Activated CD4-positive, alpha-beta T cell treated with anti-CD3 and anti-CD28 coated beads, Interleukin-2, Interleukin-6, amounts not matched to agents 100 ng/mL and 50 ng/mL, durations not matched to agents 16 hours and 8 hours (primary cell): ENCODE results near the gene CCDC88C.

Source experiments
- DNase-seq: peaks from one replicate; pipeline ENCODE4 v3.0.0-alpha.2; 2020

The CCDC88C gene

GRCh38 chr14:91303091-91303923 lies 114.3 kb downstream of the CCDC88C start:
- peak; percentile 90 for DNase-seq

DNA sequence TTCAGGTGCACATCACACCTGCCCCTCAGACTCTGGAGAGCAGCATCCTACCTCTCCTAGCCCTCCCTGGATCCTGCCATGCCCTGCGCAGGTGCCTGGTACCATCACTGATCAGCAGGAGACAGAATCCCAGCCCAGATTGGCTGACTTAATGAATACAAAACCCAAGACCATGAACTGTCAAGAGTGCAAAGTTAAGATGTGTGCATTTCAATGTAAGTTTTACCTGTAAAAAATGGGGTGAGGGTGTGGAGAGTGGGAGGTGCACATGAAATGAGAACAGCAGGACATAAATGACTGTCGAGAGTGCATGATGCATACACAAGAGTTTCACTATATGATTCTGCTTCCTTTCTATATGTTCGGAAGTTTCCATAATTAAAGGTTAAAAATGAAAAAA lies 115.2 kb downstream of the CCDC88C start:
- peak; percentile 79 for DNase-seq

- DNase-seq: no peak
Measured at GRCh38 chr14:91300957-91301356, 116.7 kb downstream of the CCDC88C start.

GRCh38 chr14:91300283-91300895 lies 117.2 kb downstream of the CCDC88C start:
- DNase-seq: no peak

- DNase-seq: no peak
Measured at GRCh38 chr14:91299121-91300115, 118.2 kb downstream of the CCDC88C start.

DNA sequence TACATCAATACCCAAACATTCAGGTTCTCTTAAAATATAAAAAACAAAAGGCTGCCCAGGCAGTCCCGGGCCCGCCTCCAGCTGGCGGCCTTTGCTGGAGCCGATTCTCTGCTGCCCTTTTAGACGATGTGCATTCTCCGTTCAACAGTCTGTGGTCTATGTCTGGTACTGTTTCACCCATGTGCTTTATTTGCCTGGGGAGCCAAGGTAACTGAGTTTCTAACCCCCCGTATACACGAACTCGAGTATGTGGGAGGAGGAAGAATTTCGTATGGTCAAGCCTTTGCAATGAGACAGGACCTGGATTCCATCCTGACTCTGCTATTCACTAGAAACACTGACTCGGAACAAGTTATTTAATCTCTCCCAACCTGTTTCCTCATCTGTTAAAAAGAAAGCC lies 119.0 kb downstream of the CCDC88C start:
- no peak for DNase-seq

DNA sequence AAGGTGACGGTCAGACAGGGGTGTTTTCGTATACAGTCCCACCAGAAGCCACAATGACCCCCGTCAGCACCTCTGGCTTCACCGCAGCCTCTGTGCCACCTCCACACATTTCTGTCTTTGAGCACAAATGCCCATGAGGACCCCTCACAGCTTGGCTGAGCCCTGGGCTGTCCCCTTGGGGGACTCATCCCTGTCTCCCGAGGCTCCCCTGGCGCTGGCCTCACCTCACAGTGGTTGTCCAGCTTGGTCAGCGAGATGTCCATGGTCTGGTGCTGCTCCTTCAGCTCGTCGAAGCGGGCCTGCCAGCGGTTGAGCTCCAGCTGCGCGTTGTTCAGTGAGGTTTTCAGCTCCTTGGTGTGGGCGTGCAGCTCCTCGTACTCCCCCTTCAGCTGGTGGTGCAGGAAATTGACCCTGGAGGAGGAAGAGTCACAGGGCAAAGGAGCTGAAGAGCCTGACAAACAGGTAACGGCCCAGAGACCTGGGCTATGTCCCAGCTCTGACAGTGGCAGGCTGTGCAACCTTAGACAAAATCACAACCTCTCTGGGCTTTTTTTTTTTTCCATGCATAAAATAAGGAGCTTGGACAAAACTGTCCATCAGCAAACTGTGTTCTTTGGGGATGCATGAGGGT lies 120.4 kb downstream of the CCDC88C start:
- no peak for DNase-seq

- no peak for DNase-seq
Measured at GRCh38 chr14:91295851-91296796, 121.5 kb downstream of the CCDC88C start.

DNA sequence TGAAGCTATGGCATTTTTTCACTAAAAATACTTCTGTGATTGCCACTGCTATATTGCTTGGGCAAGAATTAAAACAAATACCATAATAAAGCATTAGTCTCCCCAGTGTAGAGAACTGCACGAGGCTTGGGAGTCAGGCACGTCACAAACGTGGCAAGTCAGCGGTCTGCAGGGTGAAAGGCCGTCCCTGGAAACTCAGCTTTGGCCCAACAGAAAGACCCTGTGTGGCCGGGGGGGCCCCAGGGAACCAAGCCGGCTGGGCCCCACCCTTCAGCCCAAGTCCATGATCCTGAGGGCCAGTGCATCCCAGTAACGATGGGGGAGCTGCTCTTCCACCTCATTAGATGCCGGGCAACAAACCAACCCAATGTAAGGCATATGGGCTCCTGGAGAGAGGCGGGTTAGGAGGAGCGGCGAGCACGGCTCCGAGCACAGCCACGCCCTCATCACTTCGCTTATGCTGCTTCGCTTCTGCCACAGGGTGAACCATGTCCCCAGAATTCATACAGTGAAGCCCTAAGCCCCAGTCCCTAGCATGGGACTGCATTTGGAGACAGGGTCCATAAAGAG lies 122.3 kb downstream of the CCDC88C start:
- no peak for DNase-seq

- no peak for DNase-seq
Measured at GRCh38 chr14:91294153-91294552, 123.5 kb downstream of the CCDC88C start.

GRCh38 chr14:91293281-91293680 lies 124.3 kb downstream of the CCDC88C start:
- no peak for DNase-seq

DNA sequence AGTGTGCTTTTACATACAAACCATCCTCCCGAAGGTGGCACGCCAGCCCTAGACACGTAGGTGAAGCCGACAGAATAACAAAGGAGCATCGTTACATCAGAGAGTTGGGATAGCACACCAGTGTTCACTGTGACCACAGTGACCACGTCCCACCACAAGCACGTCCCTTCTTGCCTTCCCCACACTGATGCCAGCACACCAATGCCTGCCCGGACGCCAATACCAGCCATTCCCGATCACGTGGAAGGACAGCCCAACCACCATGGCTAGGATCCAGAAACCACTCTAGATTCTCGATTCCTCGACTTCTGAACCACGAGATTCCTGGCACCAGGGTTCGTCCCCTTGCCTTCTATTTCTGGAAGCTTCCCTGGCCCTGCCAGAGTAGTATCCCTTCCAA lies 125.1 kb downstream of the CCDC88C start:
- no peak for DNase-seq

GRCh38 chr14:91291786-91292405 lies 125.7 kb downstream of the CCDC88C start:
- DNase-seq: no peak

DNA sequence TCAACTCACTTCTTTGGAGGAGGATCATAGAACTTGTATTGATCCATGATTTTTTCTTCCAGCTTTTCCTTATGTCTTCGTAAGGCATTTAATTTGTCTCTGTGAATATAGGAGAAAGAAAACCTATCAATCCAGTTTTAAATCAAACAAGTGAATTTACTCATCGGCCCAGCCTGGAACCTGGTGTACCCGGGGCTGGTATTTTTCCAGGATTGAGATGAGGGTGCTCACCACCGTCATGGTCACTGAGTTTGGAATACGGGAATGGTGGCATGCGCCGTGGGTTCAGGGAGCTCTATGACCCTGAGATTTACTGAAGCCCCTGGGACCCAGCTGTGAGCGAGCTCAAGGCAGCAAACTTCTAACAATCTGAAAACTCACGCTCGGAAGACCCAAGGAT lies 126.6 kb downstream of the CCDC88C start:
- DNase-seq: no peak

DNA sequence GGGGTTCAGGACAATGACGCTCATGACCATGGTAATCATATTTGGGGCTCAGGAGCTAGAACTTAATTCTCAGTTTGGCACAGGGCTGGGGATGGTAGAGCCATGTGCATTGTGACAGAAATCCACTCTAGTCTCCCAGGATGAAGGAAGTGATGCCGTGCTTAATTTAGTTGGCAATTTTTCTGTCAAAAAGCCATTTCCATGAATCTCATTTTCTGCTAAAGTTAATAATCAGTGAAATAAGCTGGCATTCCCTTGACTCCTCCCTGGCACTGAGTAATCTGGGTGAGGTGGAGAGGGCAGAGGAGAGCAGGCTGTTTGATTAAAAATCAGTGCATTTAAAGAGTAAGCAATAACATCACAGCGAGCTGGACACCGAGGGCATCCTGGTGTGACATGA lies 128.2 kb downstream of the CCDC88C start:
- no peak for DNase-seq

DNA sequence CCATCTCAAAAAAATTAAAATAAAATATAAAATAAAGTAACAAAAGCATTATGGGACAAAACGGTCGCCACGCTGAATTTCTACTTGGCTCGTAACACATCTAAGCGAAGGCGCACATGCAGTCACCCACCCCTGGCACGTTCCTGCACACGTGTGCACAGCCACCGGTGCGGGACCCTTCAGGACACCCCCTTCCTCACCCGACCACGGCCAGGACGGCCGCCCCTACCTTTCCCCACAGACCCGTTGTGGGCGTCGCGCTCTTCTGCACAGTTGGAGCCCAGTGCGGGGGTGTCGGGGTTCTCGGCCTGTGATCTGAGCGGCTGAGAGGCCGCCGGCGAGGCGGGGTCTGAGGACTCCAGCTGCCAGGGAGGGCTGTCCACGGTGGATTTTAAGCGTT lies 128.7 kb downstream of the CCDC88C start:
- no peak for DNase-seq

DNA sequence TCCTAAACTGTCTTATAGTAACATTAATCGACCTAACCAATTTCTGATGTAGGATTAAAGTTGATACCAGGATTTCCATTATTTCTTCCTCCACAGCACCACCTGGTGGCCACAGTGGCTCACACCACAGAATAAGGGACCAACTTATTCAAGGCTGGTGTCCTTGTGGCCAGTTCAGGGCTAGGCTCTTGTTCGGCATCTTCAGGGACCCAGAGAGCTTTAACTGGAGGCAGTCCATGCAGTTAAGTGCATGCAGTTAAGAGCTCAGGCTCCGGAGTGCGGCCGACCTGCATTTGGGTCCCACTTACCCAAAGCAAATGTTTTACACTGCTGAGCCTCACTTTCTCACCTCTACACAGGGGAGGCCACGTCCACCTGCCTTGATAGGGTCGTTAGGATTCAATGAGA lies 131.1 kb downstream of the CCDC88C start:
- DNase-seq: peak; percentile 84

DNA sequence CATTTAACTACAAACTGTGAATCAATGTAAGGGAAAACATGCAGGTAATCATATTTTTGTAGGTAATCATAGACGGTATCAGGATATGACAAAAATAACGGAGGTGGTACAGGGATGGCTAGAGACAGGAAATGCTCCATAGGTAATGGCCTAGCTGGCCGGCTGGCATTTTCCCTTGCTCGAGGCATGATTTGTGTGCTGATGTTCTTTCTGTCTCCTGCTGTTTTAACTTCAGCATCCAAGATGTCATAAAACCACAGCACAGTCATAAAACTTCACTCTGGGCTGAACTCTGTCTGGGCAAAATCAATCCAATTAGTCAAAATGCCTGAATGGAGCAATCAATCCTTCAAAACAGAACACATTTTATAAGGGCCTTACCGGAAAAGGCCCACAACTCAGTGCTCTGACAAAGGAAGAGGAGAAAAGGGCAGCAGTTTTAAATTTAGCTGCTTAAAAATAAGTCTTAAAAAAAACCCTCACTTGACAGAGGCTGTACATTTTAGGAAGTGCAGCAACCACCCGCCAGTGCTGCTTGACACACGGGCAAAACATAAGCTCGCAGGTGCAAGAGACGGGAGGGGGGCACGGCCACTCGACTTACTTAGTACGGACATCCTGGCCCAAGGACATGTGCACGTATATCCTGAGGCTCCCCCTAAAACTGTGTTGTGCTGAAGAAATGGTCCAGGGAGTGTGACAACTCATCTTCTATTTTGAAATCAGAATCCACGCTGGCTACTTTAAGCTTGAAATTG lies 132.7 kb downstream of the CCDC88C start:
- DNase-seq: no peak

DNA sequence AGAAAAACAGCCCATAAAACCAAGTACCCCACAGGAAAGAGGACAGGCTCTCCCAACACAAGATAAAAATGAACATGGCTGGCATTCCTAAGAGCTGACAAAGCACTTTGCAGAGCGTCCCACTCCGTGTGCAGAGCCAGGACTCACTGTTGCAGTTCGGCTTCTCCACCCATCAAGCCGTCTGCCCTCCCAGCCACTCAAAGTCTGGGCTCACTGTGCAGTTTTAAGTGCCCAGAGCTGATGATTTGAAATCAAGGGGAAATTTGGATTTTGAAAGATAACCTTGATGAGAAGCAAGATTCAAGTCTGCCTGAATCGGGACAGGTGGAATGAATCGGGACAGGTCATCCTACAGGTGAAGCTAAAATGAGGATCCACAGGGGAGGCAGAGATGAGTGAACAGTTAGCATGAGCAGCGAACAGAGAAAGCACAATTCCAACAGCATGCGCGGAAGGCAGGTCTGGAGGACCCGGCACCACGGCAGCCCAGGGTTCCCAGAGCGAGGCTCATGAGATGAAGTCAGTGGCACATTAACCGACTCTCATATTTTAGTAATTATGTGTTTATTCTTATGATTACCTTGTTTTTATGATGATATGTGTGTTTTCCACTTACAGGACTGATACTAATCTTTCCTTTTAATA lies 133.4 kb downstream of the CCDC88C start:
- no peak for DNase-seq
